T-helper 9 cell (primary cell): ENCODE data around the gene CTXND1.
A peak's percentile ranks its signal among the peaks of the same experiment; 100 is the strongest.

Experiments used
- DNase-seq: peaks from one replicate; pipeline ENCODE4 v3.0.0-alpha.2; 2020

The CTXND1 gene

DNA sequence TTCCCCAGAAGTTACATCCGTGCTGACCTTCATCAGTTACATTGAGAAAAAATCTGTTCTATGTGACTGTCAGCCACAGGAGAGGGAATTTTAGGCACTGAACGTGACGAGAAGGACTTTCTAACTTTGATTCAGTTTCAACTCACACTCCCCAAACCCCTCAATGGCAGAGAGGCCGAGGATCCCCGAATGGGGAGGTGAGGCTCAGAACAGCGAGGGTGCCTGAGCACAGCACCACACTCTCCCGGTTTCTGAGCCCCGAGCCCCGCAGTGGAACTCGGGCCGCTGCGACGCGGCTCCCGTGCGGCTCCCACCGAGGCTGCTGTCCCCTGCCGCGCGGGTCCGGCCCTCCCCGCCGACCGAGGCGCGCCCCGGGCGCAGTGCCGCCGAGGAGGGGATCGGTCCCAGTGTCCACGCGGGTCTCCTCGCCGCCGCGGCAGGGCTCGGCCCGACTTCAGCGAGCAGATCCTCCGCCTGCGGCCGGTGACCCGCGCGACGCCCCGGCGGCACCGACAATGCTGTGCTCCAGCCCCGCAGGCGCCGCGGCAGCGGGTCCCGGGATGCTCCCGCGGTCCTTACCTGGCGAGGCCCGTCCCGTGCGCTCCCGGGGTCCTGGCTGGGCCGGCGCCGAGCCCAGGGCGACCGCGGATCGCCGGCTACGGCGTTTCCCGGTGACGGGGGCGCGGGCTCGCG, 439 bp downstream of the CTXND1 start:
- no peak for DNase-seq

- DNase-seq: no peak
These were observed 1.2 kb downstream of the CTXND1 start for GRCh38 chr15:80250614-80251427.

DNA sequence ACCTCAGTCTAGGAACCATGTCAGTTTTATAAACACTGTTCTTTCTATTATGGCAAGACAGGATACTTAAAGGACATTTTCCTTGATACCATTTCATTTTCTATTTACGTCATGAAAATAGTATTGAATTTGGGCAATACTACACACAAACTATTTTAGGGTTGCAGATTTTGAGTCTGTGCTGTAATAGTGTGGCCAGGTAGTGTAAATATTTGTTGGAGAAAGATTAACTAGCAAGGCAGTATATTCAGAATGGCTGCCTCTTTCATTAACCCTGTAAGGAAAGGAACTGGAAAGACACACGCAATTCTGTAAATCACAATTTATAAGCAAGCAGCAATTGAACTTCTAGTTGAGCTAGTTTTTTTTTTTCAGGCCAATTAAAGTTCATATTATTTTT, 2.0 kb downstream of the CTXND1 start:
- DNase-seq: no peak

DNA sequence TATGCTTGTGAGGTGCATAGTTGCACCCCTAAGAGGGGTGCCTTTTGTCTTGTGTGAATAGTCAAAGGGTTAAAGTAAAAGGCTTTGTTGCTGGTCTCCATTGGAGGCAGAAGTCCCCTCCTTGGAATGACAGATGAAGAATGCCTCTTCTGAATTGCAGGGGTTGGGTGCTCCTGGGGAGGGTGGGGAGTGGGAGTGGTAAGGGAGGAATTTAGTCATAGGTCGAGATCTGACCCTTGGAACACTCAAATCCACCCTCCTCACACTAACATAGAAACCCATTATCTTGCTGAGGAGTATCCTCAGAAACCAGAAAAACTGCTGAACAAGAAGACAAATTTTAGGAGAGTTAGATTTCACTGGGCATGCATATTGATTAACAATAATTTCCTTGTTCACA, 4.7 kb downstream of the CTXND1 start:
- DNase-seq: no peak

- no peak for DNase-seq
These were observed 5.6 kb downstream of the CTXND1 start for GRCh38 chr15:80246425-80246894.

DNA sequence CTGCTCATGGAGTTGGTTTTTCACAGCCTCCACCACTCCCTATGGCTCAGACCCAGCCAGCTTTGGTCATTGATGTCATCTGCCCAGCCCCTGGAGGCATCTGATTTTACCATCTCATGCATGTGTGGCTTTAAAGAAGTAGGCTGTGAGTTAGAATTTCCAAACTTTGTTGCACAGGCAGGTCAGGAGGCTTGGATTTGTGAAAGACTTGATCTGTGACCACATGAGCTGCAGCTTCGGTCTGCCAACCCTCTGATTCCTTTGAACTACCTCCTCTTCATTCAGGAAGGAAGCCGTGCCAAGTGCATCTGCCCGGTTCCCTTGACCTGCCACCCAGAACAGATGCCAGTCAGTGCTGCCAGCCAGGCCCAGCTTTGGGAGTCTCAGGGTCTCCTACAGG, 9.2 kb downstream of the CTXND1 start:
- no peak for DNase-seq

DNA sequence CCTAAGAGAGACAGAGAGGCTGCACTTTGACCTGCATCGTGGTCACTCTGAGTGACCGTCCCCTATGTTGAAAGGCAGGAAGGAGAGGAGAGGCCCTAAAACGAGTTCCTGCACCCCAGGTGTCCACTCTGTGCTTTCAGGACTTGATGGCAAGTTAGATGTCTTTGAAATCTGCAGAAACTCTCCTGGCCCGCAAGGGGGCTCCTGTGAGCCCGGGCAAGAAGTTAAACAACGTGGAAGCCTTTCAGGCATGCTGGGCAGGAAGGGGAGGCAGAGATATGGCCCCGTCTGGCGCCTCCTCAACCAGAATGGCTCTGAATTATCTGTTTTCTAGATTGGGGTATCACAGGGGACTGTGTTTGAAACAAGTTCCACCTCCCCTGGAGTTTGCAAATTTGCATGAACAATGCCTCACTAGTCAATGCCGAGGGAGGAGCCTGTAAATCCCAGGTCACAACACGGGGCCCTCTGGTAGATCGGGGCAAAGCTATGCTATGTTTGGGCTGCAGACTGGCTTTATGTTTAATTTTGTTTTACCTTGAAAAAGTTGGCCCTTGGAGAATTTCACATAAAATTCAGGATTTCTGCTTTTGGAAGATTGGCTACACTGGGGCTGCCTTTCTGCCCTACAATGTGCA, 9.8 kb downstream of the CTXND1 start:
- no peak for DNase-seq

DNA sequence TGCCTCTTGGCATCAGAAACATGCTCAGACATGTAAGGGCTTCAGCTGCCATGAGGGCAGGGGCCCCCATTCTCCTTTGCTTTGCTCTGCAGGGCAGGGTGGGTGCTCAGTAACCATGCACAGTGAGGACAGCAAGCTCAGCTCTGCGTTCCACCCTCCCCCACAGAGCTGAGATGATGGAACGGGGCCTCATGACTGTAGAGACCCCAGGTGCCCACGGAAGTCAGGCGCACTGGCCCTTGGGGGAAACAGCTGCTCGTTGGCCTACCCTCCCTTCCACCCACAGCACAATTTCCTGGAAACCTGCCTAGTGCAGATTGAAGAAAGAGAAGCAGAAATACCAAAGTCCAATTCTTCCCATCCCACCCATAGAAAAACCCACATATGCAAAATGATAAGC, 10.5 kb downstream of the CTXND1 start:
- no peak for DNase-seq

GRCh38 chr15:80240276-80240675, 11.7 kb downstream of the CTXND1 start:
- DNase-seq: no peak

DNA sequence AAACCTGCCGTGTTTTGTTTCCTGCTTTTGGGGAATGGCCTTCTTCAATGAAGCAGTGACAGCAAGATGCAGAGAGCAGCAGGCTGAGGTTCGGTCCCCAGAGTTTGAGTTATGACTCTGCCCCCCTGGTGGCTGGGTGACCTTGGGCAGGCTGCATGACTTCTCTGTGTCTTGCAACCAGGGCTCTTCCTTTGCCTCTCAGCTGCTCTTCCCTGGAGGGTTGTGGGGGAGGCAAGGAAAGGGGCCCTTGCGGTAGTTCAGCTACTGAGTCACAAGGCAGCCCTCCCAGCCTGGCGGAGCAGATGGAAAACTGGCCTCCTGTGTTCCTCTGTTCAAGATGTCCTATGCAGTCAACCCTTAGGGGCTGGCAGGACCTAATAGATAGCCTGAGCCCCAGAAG, 17.1 kb downstream of the CTXND1 start:
- DNase-seq: peak; percentile 20

DNA sequence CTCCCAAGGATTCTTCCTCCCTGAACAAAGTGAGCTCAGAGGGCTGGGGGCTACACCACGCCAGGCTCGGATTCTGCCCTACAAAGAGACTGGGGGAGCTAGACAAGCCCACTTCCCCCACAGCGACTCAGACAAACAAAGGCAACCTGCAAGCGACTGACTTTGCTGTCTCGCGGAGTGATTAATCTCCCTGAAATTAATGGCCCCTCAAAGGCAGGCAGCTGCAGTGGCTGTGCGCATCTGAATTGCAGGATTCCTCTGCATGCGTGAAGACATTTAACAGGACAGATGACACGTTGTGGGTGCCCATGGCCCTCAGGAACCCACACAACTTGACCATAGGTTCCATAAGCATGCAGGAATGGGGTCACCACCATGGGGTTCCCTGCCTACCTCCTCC, 18.4 kb downstream of the CTXND1 start:
- DNase-seq: no peak

DNA sequence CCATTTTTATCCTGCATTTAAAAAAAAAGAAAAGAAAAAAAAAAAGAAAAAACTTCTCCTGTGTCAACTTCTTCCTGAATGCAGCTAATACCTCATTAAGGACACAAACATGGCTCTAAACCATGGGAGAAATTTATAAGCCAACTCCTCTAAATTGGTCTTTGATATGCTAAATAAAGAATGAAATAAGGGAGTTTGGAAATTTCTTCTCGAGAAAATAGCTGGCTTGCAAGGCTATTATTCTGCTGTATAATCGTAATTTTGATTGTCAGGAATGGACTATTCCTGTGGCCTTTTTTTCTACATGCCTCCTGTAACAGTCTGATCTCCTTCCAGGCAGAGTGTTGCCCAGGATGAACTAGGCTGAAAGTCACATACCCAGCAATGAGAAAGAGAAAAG, 20.6 kb downstream of the CTXND1 start:
- no peak for DNase-seq

DNA sequence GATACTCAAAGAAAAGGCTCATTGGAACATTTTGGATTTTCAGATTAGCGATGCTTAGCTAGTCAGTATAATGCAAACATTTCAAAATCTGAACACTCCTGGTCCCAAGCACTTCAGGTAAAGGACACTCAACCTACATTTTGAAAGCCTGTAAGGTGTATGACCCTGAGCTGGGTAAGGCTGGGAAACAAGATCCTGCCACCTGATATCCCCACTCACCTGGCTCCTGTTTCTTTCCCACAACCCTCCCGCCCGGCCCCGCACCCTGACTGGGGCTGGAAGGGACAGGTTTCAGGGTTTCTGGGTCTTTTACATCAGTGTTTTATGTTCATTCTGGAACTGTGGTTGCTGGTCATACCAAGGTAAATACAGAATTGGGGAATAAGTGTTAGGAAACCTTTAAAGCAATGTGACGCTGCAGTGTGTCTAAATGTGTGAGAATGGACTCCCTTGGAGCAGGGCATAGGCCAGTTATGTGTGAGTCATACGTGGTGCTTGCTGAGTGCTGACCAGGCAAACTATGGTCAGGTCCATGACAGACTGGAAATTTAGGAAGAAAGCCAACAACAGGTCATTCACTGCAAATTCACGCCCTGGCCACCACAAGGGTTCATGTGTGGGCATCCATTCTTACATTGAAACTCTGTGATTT, 22.9 kb downstream of the CTXND1 start:
- DNase-seq: no peak

GRCh38 chr15:80219955-80220354, 32.1 kb downstream of the CTXND1 start:
- DNase-seq: no peak

GRCh38 chr15:80217327-80217900, 34.6 kb downstream of the CTXND1 start:
- DNase-seq: no peak

GRCh38 chr15:80216911-80217310, 35.1 kb downstream of the CTXND1 start:
- no peak for DNase-seq

DNA sequence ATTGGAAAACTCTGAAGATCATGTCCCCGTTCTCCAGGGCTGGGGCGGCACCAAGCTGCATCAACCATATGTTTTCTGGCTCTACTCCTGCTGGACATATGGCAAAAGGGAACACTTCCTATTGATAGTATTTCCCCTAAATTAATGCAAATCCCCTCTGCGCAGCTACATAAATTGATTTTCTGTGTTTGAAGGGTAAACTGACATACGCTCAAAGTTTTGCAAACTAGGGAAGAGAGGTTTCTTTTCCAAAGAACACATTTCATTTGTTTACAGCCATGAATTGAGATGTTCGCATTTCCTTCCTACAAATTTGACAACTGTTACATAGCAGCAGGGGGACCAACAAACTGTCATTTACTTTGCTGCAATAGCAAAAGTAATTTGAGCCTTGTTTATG, 35.9 kb downstream of the CTXND1 start:
- no peak for DNase-seq

- DNase-seq: no peak
These were observed 37.1 kb downstream of the CTXND1 start for GRCh38 chr15:80214910-80215309.

- no peak for DNase-seq
These were observed 40.0 kb downstream of the CTXND1 start for GRCh38 chr15:80211976-80212375.

DNA sequence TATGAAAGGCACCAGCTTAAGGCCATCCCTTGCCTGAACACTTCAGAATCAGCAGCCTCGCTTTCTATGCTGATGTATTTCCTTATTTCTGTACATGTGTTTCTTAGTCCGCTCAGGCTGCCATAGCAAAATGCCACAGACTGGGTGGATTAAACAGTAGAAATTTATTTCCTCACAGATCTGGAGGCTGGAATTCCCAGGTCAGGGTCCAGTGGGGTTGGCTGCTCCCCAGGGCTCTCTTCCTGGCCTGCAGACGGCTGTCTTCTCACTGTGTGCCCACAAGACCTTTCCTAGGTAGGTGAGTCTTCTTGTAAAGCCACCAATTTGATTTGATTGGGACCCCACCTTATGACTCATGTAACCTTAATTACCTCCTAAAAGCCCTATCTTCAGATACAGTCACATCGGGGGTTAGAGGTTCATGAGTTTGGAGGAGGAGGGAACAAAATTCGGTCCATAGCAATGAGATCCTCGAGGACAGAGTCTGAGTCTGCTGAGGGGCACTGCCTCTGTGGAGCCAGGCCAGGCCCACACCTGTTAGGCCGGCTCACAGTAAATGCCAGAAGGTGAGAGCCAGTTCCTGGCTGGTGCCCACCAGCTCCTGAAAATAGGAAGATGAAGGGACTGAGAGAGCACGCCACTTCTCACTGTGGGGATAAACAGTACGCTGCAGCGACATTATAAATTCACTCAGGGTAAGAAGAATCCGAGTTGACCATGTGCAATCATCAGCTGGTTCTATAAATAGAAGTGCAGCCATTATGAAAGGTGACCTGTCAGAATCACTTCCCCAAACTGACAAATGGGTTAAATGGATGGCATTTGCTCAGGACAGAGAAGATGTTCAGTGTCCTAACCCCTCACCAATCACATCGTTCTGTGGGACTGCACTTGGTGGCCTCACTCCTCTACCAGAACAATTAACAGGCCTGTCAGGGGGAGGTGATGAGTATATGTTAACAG, 41.1 kb downstream of the CTXND1 start:
- DNase-seq: no peak
